Activated CD4-positive, alpha-beta T cell treated with anti-CD3 and anti-CD28 coated beads, Interleukin-2, amount 10 ng/mL, durations not matched to agents 7 days and 5 days (primary cell): Measurements from ENCODE around the gene APPBP2. TPM values are rescaled to one million over a fixed set of nuclear protein-coding genes. Genes with fewer than 3 reads are reported as not detected.
"Not testable (repeated sequence)": the region's sequence is repeated elsewhere in the genome, so short reads cannot be mapped to it uniquely, and the experiment has no call there.

Experiments
- CTCF ChIA-PET: fragments of 350-600 bp; sonication (Branson Sonifier 250); formaldehyde crosslinking; loops from one replicate; lab custom pipeline; 2021; ENCODE audit warnings: antibody characterized with exemption; lab: Charles Lee
- POLR2A ChIA-PET: fragments of 350-600 bp; sonication (Branson Sonifier 250); formaldehyde crosslinking; loops from one replicate; lab custom pipeline; 2021; ENCODE audit warnings: antibody characterized with exemption; lab: Charles Lee
- DNase-seq: peaks from one replicate; pipeline ENCODE4 v3.0.0-alpha.2; 2020
- H3K27ac Mint-ChIP-seq: one replicate; pipeline ENCODE4 v1.8.0; 2021; ENCODE audit warnings: mild to moderate bottlenecking, moderate library complexity, mixed read lengths
- H3K27me3 Mint-ChIP-seq: one replicate; pipeline ENCODE4 v1.8.0; 2021; ENCODE audit warnings: mixed read lengths
- H3K36me3 Mint-ChIP-seq: one replicate; pipeline ENCODE4 v1.8.0; 2021; ENCODE audit warnings: low read depth, mixed read lengths
- H3K4me1 Mint-ChIP-seq: one replicate; pipeline ENCODE4 v1.8.0; 2021; ENCODE audit warnings: mixed read lengths
- H3K4me3 Mint-ChIP-seq: one replicate; pipeline ENCODE4 v1.8.0; 2021; ENCODE audit warnings: mild to moderate bottlenecking, moderate library complexity, mixed read lengths
- H3K9me3 Mint-ChIP-seq: one replicate; pipeline ENCODE4 v1.8.0; 2021; ENCODE audit warnings: mixed read lengths
- total RNA-seq, 2 experiments: library from RNA; stranded (reverse); gene quantifications; one replicate each; pipeline ENCODE4 v1.2.3, GENCODE V29; 2021

Gene APPBP2
- total RNA-seq, 2 experiments from 2014 or later = 25.6 to 29.4 TPM

DNA sequence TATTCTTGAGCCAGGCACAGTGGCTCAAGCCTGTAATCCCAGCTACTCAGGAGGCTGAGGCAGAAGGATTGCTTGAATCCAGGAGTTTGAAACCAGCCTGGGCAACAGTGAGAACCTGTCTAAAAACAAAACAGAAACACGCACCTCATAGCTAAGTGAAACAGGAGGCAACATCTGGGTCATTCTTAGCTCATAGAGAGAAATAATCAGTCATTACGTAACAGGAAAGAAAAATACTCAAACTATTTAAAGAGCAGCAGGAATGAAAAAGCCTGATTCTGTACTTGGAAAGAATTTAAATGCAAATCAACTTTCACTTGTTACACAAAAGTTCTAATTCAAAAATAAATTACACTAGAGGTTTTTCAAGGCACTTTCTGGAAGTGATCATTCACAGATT is 86.5 kb downstream of the APPBP2 start:
- Mint-ChIP-seq H3K4me3 (no peak overlapping the region), H3K9me3 (no peaks in the 10 kb centered on the region), H3K27me3 (peaks cover 2% of the 10 kb centered on the region), H3K27ac (no peak overlapping the region), H3K36me3 (no peaks in the 10 kb centered on the region), H3K4me1 (no peaks in the 10 kb centered on the region)
- ChIA-PET POLR2A (no interaction called here), CTCF (interaction anchor here (0.6 kb wide), 1 partner anchor 130 kb away, joined by 3 read pairs; no protein-coding TSS in a partner anchor)
- no peak for DNase-seq

DNA sequence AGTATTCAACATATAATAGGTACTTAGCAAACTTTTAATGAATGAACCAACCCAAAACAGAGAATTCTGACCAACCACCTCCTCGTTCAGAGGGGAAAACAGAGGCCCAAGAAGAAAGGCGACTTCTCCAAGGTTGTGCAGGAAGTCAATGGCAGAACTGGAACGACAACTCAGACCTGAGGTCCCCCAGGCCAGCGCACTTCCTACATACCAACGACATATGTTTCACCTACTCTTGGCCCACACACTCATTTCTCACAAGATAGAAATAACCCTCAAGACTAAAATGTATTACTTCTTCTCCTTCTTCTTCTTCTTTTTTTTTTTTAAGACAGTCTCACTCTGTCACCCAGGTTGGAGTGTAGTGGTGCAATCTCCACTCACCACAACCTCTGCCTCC is 89.4 kb downstream of the APPBP2 start:
- POLR2A ChIA-PET = no interaction called here
- DNase-seq = no peak
- Mint-ChIP-seq H3K27ac (no peak overlapping the region), H3K4me1 (no peaks in the 10 kb centered on the region), H3K9me3 (no peaks in the 10 kb centered on the region), H3K27me3 (peaks cover 6% of the 10 kb centered on the region), H3K4me3 (no peak overlapping the region), H3K36me3 (no peaks in the 10 kb centered on the region)
- CTCF ChIA-PET = no interaction called here

DNA sequence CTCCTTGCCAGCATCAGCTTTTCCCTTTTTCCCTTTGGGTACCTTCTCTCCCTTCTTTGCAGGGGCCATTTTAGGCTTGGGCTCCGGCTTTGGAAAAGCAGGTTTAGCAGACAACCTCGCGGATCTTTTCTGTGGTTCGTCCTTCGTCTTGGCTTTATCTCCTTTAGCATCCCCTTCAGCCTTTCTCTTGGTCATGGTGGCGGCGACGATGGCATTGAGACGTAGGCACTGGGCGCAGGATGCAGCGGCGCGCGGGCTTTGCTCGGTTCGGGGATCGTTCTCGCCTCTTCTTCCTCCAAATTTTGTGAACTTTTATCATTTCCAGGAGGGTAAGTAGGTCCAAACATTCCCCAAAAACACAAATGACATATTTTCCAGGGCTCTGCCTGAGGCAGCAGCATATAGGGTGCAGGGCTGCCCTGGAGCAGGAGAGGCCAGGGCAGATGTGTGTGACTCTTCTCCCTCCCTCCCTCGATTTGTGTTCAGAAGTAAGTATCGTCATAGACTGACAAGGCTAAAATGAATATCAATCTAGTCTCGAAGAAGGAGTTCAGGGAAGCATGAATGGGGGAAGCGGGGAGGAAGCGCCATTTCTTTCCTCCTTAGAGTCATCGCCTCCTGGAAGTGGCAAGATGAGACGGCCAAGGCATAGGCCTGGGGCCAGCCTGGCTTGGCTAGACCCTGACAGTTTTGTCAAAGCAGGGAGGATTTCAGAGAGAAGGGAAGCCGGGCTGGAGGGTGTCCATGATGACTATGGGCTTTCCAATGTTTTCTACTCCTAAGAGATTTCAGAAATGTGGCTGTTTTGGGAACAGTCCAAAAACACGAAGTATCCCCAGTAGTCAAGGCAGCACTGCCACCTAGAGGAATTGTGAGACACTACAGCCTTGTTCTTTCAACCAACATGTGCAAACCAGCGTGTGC is 90.5 kb downstream of the APPBP2 start:
- ChIA-PET POLR2A (no interaction called here), CTCF (interaction anchor here (0.6 kb wide), 1 partner anchor 52 kb away, joined by 3 read pairs; no protein-coding TSS in a partner anchor)
- Mint-ChIP-seq H3K27ac (no peak overlapping the region), H3K36me3 (no peaks in the 10 kb centered on the region), H3K4me1 (no peaks in the 10 kb centered on the region), H3K27me3 (peaks cover 6% of the 10 kb centered on the region), H3K4me3 (no peak overlapping the region), H3K9me3 (no peaks in the 10 kb centered on the region)
- DNase-seq = peak; percentile 70

DNA sequence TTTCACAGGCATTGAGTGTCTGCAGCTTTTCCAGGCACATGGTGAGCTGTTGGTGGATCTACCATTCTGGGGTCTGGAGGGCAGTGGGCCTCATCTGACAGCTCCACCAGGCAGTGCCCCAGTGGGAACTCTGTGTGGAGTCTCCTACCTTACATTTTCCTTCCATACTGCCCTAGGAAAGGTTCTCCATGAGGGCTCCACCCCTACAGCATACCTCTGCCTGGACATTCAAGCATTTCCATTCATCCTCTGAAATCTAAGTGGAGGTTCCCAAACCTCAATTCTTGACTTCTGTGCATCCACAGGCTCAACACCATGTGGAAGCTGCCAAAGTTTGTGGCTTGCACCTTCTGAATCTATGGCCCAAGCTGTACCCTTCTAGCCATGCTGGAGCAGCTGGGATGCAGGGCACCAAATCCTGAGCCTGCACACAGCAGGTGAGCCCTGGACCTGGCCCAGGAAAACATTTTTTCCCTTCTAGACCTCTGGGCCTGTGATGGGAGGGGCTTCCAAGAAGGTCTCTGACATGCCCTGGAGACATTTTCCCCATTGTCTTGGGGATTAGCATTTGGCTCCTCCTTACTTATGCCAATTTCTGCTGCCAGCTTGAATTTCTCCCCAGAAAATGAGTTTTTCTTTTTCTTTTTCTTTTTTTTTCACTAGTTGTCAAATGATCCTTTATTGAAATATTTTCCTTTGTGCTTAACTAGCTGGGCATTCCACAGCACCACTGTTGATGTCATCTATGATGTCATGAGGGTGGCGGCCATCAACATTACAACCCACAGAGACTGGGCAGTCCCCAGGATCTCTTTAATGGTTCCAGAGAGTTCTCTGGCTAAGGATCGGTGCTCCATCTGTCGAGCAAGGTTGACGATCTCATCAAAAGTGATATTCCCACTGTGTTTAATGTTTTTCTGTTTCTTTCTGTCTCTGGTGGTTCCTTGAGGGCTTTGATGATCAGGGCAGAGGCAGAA is 92.7 kb downstream of the APPBP2 start:
- H3K36me3 Mint-ChIP-seq, H3K9me3 Mint-ChIP-seq, H3K4me1 Mint-ChIP-seq, POLR2A ChIA-PET, DNase-seq, H3K27ac Mint-ChIP-seq, H3K27me3 Mint-ChIP-seq, H3K4me3 Mint-ChIP-seq: not testable (repeated sequence)
- CTCF ChIA-PET = interaction anchor here (0.9 kb wide), 1 partner anchor 12 kb away, joined by 3 read pairs; no protein-coding TSS in a partner anchor

DNA sequence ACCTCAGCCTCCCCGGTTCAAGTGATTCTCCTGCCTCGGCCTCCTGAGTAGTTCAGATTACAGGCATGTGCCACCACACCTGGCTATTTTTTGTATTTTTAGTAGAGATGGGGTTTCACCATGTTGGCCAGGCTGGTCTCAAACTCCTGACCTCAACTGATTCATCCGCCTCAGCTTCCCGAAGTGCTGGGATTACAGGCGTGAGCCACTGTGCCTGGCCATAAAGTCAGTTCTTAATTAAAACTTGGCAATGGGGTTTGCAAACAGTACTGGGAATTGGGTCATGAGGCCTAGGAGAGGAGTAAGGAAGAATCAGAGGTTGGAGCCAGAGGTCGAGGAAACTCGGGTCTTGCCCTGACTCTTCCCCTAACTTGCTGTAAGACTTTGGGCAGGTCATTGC is 95.5 kb downstream of the APPBP2 start:
- POLR2A ChIA-PET = not testable (repeated sequence)

DNA sequence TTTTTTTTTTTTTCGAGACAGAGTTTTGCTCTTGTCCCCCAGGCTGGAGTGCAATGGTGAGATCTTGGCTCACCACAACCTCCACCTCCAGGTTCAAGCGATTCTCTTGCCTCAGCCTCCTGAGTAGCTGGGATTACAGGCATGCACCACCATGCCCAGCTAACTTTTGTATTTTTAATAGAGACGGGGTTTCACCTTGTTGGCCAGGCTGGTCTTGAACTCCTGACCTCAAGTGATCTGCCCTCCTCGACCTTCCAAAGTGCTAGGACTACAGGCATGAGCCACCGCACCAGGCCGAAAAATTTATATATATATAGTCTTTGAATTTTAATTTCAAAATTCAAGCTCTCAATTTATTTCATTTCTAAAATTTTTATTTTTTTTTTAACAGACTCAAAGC is 97.6 kb downstream of the APPBP2 start:
- H3K36me3 Mint-ChIP-seq, H3K27me3 Mint-ChIP-seq, H3K27ac Mint-ChIP-seq, POLR2A ChIA-PET, H3K4me3 Mint-ChIP-seq, H3K4me1 Mint-ChIP-seq, H3K9me3 Mint-ChIP-seq, DNase-seq: not testable (repeated sequence)
- CTCF ChIA-PET = interaction anchor here (0.6 to 0.9 kb wide), 3 partner anchors 37 to 118 kb away, joined by 3 read pairs; no protein-coding TSS in a partner anchor

More for the DNA sequence above, 95.5 kb downstream of the APPBP2 start:
- H3K27me3 Mint-ChIP-seq, H3K4me3 Mint-ChIP-seq, H3K4me1 Mint-ChIP-seq, CTCF ChIA-PET, H3K9me3 Mint-ChIP-seq, DNase-seq, H3K36me3 Mint-ChIP-seq, H3K27ac Mint-ChIP-seq: not testable (repeated sequence)

DNA sequence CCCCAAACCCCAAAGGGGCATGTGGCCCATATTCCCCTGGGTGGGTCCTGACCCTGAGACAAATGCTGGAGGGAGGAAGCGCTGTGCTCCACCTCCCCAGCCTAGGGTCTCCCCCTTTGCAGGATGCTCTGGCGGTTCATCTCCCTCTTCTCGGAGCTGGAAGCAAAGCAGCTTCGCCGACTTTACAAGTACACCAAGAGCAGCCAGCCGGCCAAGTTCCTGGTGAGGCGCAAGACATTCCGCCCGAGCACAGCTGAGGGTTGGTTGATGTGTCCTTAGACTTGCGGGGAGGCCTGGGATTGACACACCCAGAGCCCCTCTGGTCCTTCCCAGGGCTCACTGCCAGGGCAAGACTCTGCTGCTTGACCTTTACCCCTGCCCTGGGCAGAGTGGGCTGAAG is 99.4 kb downstream of the APPBP2 start:
- Mint-ChIP-seq H3K36me3 (no peaks in the 10 kb centered on the region), H3K27ac (no peak overlapping the region), H3K27me3 (peaks cover 6% of the 10 kb centered on the region), H3K4me3 (no peak overlapping the region), H3K9me3 (no peaks in the 10 kb centered on the region), H3K4me1 (peaks cover 3% of the 10 kb centered on the region)
- CTCF ChIA-PET = interaction anchor here (1.1 to 1.5 kb wide), 2 partner anchors 8 to 22 kb away, joined by 3 to 4 read pairs; no protein-coding TSS in a partner anchor
- DNase-seq = no peak
- POLR2A ChIA-PET = no interaction called here

DNA sequence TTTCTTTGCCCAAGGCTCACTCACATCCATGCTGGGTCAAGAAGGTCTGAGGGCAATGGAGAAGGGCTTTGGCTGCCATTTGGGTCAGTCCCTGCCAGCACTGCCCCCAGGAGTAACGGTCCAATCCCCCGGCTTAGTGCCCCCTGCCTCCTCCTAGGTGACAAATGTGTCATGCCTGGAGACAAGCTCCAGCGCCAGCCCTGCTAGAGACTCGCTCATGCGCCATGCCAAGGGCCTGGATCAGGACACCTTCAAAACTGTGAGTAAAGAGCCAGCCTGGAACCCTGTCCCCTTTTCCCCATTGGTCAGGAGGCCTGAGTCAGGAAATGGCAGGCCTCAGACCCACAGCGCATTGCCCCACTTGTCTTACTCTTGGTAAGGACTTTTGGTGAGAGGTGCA is 100.4 kb downstream of the APPBP2 start:
- H3K4me1 Mint-ChIP-seq = peaks cover 7% of the 10 kb centered on the region
- POLR2A ChIA-PET = no interaction called here

DNA sequence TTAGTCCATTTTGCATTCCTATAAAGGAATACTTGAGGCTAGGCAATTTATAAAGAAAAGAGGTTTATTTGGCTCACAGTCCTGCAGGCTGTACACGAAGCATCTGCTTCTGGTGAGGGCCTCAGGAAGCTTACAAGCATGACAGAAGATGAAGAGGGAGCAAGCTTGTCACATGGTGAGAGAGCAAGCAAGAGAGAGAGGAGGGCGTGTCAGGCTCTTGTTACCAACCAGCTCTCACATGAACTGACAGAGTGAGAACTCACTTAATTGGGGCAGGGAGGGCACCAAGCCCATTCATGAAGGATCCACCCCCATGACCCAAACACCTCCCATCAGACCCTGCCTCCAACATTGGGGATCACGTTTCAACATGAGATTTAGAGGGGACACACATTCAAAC is 102.2 kb downstream of the APPBP2 start:
- H3K4me3 Mint-ChIP-seq = no peak overlapping the region
- no peak for DNase-seq
- peaks cover 7% of the 10 kb centered on the region for H3K4me1 Mint-ChIP-seq
- H3K9me3 Mint-ChIP-seq = no peaks in the 10 kb centered on the region
- ChIA-PET CTCF (no interaction called here), POLR2A (no interaction called here)
- H3K27ac Mint-ChIP-seq = no peak overlapping the region
- H3K36me3 Mint-ChIP-seq = no peaks in the 10 kb centered on the region
- H3K27me3 Mint-ChIP-seq = peaks cover 6% of the 10 kb centered on the region

More for the DNA sequence above, 100.4 kb downstream of the APPBP2 start:
- Mint-ChIP-seq H3K27ac (no peak overlapping the region), H3K4me3 (no peak overlapping the region), H3K27me3 (peaks cover 6% of the 10 kb centered on the region), H3K36me3 (no peaks in the 10 kb centered on the region), H3K9me3 (no peaks in the 10 kb centered on the region)
- CTCF ChIA-PET = no interaction called here
- DNase-seq = no peak

DNA sequence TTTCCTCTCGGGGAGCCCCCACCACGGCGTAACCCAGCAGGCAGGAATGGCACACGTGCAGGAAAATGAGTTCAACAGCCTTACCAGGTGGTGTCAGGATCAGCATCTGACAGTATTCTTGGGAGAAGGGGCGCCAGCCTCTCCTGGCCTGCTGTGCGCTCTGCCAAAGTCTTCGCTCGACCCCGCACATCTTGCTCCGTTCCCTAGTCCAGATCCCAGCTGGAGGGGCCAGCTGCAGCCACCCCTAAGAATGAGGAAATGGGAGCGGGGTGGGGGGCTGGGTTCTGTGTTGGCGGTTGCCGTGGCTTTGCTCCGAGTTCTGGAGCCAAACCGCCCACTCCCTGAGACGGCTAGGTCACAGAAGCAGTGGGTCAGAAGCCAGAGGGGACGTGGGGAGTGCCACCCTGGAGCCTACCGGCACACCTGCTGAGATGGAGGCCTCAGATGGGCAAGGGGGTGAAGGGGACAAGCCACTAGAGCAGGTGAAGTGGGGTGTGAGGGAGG is 103.8 kb downstream of the APPBP2 start, which contains the start of gene CHCT1:
CHCT1 (plus strand) TSS at position 328 of the 504 bp plus-strand sequence; CDS start at position 432, 104 bp downstream.
- H3K27ac Mint-ChIP-seq = peak within 1 kb of the TSS; percentile 77
- peaks cover 7% of the 10 kb centered on the region for H3K4me1 Mint-ChIP-seq
- CTCF ChIA-PET = no interaction called here
- DNase-seq = no peak
- peak within 1 kb of the TSS; percentile 69 for H3K4me3 Mint-ChIP-seq
- POLR2A ChIA-PET = no interaction called here
- H3K9me3 Mint-ChIP-seq = no peaks in the 10 kb centered on the region
- peaks cover 3% of the 10 kb centered on the region for H3K27me3 Mint-ChIP-seq
- H3K36me3 Mint-ChIP-seq = no peaks in the 10 kb centered on the region

DNA sequence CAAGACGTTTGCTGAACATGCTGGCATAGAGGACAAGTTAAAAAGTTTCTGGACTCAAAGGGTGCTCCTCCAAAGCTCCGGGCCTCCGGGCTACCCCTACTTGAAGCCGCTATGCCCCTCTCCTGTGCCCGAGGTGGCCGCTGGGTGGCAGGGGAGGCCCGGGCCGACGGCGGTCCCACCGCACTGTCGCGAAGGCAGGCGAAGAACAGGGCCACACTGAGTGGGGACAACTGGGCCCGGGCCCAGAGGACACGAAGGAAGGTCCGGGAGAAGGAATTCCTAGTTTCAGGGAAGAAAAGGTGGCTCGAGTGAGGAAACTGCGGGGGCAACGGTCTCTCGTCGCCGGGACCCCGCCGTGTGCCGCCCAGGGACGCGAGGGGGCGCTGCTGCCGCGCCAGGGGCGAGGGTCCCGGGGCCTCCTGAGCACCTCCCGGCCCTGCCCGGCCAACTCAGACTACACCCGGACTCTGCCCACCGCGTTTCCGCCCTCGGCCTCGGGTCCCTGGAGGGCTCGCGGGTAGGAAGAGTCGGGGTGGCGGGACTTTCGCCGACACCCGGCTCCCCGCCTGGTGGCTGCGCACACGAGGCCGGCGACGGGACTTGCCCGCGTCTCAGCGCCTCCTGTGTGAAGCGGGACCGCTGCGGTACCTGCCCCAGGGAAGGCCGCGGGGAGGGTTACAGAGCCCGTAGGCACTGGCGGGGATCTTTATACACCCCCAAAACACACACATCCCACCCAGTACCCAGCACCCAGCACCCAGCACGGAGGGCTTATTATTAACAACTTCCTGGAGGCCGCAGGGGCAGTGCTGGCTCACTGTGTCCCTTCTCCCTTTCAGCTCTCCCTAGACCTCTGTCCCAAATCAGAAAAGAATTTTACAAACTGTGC is 104.5 kb downstream of the APPBP2 start:
- peaks cover 7% of the 10 kb centered on the region for H3K4me1 Mint-ChIP-seq
- H3K4me3 Mint-ChIP-seq = peak overlapping the region; percentile 69
- no peaks in the 10 kb centered on the region for H3K9me3 Mint-ChIP-seq
- H3K27me3 Mint-ChIP-seq = peaks cover 5% of the 10 kb centered on the region
- H3K27ac Mint-ChIP-seq = peak overlapping the region; percentile 77
- ChIA-PET CTCF (interaction anchor here (0.5 to 1.1 kb wide), 8 partner anchors 10 to 1106 kb away, joined by 3 to 4 read pairs (median 3); no protein-coding TSS in a partner anchor), POLR2A (no interaction called here)
- H3K36me3 Mint-ChIP-seq = no peaks in the 10 kb centered on the region
- peak; percentile 75 for DNase-seq
